RPMI8226 (cell line): Measurements from ENCODE around the gene GTF2F2.
"Not testable (repeated sequence)": the region's sequence is repeated elsewhere in the genome, so short reads cannot be mapped to it uniquely, and the experiment has no call there.

ENCODE experiments used
- DNase-seq: peaks from one replicate; pipeline ENCODE4 v3.0.0-alpha.2; 2015

GTF2F2 gene

DNA sequence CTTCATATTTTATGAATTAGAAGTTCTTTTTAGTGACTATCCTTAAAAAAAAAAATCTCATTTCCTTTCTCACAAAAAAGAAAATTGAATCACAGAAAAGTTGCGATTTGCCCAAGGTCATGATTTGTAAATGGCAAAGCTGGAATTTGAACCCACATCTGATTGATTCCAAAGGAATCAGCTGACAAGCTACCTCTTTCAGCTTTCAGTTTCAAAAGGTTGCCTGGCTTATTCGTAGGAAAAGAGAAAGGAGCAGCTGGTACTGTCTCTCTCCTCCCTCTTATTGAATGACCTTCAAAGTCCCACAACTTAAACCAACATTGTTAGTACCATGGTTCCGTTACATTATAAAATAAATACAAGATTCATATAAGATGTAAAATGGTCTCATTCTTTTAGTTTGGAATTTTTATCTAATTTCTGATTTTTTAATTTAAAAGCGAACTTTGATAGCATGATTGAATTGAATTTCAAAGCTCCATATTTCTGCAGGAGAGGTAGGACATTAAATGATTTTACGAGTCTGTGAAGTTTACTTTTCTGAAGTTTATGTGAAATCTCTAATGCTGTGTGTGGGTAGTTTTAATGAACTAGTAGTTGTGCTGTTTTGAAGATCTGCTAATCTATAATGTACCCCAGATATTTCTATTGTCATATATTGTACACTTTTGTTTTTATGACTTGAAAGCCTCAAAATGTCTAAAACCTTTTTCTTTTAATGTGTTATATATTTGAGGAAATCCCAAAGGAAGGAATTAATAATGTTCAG lies 99.0 kb downstream of the GTF2F2 start:
- DNase-seq, result no peak

DNA sequence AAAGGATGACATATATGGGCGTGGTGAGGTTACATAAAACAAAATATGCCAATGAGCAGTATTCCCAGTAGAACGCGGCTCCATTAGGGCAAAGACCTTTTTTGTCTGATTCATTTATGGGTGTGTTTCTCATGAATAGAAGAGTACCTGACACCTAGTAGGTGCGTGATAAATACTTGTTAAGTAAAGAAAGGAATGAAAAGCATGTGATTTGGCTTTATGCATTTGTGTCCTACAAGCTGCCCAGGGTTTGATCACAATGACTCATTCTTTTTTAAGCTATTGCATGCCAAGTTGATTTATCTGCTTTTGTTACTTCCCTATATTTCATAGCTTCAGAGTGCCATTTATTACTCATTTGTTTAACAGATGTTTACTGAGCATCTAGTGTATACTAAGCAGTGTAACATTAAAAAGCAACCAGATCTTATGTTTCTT lies 99.6 kb downstream of the GTF2F2 start:
- DNase-seq, result no peak

DNA sequence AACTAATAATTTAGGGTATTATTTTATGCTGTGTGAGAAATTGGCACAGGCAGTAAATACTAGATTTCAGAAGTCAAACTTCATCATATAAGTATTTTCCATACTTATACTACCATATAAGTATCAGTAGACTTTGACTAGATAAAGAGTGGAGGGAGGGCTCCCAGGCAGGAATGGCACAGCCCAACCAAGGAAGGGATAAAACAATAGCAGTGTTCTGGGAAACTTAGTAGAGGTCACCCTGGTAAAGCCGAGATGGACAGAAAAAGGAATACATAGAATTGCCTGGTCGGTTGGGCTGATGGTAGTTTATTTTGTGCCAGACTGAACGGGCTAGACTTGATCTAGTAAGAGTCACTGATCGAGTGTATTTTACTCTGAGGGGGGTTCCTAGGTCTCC lies 100.1 kb downstream of the GTF2F2 start:
- DNase-seq, result no peak

DNA sequence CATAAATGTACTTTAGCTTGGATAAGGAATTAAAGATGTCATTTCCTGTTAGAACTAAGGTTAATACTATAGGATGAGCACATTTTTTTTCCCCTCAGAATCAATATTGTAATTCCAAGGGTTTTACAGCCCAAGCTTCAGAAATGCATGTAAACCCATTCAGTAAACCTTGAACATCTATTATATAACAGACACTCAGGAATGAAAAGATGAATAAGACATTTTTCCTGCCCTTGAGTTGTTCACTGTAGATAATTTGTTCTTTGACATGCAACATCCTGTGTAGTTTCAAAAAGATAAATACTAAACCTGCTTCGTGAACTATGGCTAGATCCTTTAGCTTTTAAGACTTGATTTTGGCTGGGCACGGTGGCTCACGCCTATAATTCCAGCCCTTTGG lies 102.2 kb downstream of the GTF2F2 start:
- DNase-seq, result no peak

DNA sequence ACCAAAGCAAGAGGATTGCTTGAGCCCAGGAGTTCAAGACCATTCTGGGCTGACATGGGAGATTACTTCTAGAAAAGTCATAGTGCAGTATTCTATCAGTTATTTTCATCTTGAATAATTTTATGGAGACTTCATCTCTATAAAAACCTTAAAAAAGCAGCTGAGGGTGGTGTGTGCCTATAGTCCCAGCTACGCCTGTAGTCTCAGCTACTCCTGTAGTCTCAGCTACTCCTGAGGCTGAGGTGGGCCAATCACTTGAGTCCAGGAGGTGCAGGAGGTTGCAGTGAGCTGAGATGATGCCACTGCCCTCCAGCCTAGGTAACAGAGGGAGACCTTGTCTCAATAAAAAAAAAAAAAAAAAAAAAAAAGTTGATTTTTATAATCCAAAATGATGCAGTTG lies 102.6 kb downstream of the GTF2F2 start:
- no peak for DNase-seq

DNA sequence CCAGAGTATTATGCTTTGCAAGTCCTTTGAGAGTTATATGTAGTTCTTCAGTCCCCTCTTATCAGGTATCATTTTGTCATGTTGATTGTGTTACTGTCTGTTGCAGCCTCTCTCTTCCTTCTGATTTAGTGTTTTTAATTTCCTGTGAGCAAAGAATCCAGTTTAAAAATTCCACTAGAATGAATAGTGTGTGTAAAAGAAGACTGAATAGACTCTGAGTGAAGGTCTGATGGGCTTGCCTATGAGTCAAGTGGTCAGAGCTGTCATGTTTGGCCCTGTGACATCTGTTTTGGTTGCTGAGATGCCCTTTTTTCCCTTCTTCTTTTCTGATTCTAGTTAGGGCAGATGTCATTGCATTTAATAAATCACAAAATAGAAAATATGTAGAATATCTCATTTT lies 103.9 kb downstream of the GTF2F2 start:
- DNase-seq, result no peak

DNA sequence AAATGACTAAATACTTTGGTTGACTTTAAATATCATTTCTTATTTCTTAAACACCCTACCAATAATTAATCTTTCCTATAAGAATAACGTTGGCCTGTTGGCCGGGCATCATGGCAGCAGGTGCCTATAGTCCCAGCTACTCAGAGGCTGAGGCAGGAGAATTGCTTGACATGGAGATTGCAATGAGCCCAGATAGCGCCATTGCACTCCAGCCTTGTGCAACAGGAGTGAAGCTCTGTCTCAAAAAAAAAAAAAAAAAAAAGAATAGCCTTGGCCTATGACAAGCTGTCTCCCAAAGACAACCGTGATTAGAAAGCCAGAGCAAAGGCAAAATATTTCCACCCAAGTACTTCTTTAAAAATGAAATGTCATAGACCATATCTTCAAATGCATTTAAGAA lies 105.1 kb downstream of the GTF2F2 start:
- no peak for DNase-seq

DNA sequence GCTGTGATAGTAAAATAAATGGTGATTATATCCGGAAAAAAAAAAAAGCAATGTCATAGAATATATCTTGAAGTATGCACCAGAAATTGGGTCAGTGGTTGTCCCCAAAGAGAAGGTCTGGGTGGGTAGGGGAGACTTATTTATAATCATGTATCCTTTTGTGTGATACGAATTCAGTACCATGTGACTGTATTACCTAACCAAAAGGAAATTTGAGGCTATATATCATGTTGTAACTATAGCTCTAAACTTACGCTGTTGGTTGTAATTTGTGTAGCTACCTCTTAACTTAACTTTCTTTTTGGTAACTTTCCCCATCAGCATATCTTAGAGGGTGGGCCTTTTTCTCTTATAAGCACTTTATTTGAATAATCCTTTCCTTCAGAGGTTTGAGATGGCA lies 105.7 kb downstream of the GTF2F2 start:
- DNase-seq, result no peak

DNA sequence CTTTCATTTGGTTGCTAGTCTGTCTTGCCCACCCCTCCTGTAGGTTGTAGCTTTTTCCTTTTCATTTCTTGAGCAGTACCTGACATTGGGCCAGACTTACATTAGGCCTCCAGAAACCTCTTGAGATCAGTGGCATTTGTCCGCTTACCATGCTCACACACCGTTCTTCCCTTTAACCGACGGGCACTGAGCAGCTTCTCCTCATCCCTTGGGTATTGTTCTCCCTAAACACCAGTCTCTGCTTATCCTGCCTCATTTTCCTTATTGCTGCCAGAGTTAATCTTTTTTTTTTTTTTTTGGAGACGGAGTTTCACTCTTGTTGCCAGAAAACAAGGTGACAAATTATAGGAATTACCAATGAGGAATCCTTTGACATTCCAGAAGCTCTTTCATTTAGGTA lies 107.7 kb downstream of the GTF2F2 start:
- no peak for DNase-seq

DNA sequence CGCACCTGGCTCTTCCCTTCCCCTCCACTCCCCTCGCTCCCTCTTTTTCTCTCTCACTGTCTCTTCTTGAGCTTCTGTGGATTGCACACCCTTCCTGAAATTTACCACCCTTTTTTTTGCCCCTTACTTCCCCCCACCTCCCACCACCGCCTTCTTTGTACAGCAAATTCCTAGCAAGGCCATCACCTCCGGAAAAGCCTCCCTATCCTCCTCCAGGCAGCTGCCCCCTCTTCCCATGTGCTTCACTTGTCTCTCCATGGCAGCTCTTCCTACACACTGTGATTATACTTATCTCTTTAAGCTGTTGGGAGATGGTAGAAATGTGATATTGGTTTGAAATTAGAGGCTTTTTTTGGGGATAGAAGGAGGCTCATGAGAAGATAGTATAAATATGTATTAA lies 108.9 kb downstream of the GTF2F2 start:
- no peak for DNase-seq

DNA sequence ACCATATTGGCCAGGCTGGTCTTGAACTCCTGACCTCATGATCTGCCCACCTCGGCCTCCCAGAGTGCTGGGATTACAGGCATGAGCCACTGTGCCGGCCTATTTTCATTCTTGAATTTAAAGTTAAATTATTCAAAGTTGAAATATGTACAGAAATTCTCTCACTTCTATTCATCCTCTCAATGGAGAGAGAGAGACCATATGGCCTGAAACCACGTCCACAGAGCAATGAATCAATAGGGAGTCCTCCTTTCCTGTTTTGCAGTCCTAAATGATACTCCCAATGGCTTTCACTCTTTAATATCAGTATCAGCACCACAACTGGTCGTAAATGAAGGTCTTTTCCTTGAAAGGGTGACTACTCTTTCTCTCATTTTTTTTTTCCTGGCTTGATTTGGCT lies 111.0 kb downstream of the GTF2F2 start:
- DNase-seq, result no peak

DNA sequence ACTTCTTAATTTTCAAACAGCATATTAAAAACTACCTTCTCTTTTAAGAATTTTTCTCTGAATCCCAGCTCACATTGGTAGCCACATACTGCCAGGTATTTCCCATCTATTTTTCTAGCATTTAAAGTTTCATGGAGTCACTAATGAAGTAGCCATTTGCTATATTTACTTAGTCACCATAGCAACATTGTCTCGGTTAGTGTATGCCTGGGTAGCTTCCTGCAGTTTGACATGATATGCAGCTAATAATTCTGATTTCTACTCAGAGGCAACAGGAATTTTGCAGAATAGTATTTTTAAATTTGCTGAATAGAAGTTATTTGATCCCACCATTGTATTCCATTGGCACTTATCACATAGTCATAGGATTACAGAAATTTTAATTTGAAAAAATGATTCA lies 111.4 kb downstream of the GTF2F2 start:
- DNase-seq, result no peak

DNA sequence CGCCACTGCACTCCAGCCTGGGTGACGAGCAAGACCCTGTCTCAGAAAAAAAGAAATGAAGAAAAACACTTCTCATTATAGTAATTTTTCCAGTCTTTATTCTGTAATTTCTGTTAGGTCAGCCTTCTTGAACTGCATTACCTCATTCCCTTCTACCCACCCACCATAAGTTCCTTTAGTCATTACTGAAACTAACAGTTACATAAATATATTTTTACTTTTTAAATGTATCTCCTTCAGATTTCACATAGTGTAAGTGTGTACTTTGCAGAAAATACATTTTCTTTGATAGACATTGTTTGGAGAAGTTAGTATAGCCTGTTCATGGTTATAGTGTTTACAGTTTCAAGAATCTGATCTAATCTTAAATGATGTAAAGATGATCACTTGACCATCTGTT lies 112.3 kb downstream of the GTF2F2 start:
- no peak for DNase-seq

DNA sequence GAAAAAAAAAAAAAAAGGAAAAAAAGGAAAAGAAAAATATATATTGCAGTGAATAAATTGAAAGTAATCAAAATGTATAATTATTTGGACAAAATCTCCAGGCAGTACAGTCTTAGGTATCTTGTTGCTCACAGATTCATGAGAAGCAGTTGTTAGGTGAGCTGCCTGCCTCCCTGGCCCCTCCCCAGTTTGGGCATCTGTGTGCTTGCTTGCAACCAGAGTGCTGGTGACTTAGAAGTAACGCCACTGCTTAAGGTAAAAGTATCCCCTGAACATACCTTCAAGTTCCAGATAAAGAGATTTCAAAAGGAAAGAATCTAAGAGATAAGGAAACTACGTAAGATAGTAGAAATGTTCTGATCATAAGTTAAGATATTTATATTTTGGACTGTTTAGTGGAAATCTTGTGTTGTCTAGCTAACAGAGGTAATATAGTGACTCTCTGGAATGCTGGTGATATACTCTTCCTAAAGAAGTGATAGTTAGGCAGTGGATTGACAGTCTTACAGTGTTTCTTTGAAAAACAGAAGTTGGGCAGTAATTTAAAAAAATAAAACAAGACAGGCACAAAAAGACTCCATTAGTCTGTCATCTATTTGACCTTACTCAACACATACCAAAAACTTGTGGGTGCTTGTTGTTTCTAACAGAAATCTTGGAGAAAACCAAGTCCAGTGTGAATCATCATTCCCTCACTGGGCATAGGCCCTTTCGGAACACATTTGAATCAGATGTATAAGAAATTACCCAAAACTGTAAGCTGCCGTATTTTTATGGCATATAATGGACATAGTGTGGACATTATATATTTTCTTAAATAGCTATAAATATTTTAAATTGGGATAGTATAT lies 118.9 kb downstream of the GTF2F2 start:
- DNase-seq, result no peak

DNA sequence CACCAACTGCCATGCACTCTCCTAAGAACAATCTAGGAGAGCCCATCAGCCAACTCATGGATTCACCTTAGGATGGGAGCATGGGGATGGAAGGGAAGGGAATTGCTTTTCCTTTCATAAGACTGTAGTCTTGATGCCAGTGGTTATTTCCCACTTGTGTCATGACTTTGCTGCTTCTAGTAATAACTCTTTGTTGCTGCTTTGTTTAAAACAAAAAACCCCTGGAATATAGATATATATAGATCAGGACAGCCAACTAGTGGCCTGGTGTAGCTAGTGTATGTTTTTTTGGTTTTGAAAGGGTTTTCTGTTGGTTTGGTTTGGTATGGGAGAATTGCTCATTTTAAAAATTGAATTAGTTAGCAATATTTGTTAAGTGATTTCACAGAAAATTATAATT lies 119.8 kb downstream of the GTF2F2 start:
- DNase-seq, result no peak

DNA sequence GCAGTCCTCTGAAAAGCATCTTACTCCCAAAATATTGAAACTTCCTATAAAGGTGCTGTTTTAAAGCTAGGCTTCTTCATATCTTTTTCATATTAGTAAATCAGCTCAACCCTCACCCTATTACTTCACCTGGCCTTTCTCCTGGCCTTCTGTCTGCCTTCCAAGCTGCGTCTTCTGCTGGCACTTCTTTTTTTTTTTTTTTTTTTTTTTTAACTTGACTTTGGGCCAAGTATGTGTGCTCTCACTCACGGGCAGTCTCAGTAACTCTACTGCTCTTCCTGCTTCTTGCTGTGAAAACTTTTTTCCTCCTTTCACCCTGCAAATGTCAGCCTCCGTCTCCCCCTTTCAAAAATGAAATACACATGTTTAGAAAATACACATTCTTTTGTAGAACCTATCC lies 121.8 kb downstream of the GTF2F2 start:
- DNase-seq, result peak; percentile 25

DNA sequence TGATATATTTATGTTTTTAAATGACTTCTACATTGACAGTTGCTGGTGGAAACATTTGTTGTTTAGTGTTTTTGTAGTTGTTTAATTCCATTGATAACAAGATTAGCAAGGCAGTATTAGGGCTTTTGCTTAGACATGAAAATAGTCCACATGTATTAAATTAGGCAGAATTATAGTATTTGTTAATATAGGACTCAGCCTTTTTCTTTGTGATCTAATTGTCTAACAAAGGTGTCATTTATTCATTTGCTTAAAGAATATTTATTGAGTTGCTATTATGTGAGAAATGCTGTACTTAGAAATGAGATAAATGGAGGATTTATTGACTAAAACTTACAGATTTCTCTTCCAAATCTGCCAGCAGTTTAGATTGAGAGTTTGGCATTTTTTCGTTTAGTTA lies 122.2 kb downstream of the GTF2F2 start:
- no peak for DNase-seq

DNA sequence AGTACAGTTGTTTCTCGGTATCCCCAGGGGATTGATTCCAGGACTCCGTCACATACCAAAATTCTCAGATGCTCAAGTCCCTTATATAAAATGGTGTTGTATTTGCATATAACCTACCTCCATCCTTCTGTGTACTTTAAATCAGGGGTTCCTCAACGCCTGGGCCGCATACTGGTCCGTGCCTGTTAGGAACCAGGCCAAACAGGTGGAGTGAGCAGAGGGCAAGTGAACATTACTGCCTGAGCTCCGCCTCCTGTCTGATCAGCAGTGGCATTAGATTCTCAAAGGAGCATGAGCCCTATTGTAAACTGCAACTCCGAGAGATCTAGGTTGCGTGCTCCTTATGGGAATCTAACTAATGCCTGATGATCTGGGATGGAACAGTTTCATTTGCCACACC lies 122.8 kb downstream of the GTF2F2 start:
- no peak for DNase-seq

DNA sequence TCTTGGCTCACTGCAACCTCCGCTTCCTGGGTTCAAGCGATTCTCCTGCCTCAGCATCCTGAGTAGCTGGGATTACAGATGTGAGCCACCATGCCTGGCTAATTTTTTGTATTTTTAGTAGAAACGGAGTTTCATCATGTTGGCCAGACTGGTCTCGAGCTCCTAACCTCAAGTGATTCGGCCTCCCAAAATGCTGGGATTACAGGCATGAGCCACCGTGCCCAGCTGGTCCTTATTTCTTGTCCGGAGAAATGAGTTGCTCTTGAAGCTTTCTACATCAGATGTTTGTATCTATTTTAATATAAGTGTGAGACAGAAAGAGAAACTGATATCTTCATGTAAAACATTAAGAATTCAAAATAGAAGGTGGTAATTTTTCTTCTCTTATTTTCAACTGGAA lies 124.4 kb downstream of the GTF2F2 start:
- DNase-seq, result not testable (repeated sequence)

DNA sequence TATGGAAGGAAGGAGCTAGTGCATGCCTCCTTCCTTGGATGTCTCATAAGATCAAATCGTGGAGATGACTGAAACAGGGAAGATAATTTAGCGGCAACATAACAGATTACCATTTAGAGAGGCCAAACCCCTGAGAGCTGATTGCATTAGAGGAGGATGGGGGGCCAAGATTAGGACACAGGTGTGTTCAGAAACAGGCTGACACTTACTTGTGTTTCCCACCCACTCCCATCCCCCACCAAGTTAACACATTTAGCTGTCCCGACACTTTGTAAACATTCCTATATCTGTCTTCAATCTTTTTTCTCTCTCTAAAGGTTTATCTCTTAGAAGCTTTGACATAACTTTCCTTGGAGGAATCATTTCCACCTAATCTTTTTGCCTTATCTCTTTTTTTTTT lies 129.4 kb downstream of the GTF2F2 start:
- no peak for DNase-seq

DNA sequence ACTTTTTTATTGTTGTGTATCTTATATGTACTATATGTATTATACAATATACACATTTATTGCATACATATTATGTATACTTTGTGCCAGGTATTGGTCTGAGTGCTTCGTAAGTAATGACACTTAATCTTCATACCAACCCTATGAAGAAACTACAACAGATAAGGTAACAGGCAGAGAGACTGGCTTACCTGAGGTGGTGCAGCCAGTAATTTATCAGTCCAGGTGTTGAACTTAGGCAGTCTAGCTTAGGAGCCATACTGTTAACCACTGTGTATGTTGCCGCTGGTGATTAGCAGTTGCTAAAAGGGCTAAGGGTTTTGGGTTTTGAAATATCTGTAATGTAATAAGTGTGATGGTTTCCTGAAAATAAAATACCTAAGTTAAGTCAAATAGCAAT lies 134.1 kb downstream of the GTF2F2 start:
- no peak for DNase-seq

DNA sequence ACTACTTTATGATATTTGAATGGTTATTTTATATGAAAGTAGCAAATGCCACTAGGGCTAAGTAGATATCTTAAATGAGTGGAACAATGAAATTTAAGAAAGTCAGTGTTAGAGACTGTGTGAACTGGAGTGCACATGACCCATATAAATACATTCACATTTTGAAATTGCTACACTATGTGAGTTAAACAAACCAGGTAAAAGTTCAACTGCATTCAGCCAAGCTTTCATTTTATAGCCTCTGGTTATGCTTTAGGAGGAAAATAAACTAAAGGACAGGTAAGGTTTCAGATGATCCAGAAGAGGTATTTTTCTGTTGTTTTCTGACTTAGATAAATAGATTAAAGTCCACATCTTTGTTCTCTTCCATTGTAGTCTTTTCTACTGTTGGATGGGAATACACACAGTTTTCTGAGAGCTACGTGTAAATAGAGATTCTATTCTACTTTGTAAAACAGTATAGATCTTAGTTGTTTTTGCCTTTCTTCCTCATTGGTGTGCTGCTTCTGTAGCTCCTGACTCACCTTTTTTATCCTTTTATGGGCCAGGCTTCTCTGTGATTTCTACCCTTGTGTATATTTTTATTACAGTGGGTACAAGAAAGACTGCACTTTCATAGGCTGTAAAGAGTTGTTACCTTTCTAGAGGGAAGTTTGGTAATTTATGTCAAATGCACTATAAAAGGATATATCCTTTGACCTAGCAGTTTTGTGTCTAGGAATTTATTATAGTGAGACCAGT lies 135.1 kb downstream of the GTF2F2 start:
- DNase-seq, result no peak

DNA sequence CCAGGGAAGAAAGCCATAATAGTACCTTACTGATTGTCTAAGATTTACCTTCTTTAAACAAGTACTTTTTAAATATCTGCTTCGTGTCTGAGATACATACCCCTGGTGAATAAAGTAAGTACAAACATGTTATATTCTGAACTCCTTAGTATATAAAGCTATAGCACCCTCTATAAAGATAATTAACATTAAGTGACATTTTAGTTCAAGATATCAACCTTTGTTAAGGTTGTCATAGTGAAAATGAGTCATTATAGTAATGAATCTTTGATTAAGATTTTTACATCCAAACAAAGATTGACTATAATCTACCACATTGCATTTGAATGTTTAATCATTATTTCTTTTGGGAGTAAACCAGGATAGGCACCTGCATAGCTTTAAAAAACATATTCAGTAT lies 135.9 kb downstream of the GTF2F2 start:
- no peak for DNase-seq
